Erythroblast (primary cell): Measurements from ENCODE around the gene SHISAL2A.

Experiments
- GATA1 ChIP-seq: IDR thresholded peaks from 2 replicates; pipeline ENCODE4 v1.6.1; 2011; ENCODE audit warnings: low read depth, mild to moderate bottlenecking, control low read depth, low read length, moderate library complexity
- POLR2A ChIP-seq: IDR thresholded peaks from 2 replicates; pipeline ENCODE4 v1.6.1; 2011; ENCODE audit warnings: mild to moderate bottlenecking, low read length

- TF ChIP-seq POLR2A = no peak
- no peak for TF ChIP-seq GATA1
Measured at GRCh38 chr1:52651904-52652303, 18.9 kb downstream of the SHISAL2A start.
